Bronchial epithelial cell (primary cell): ENCODE data around the gene WDR36. TPM values are rescaled to one million over a fixed set of nuclear protein-coding genes. Genes with fewer than 3 reads are reported as not detected.

Experiments used
- DNase-seq: peaks from one replicate; pipeline ENCODE4 v3.0.0-alpha.2; 2010; ENCODE audit warnings: low read depth
- FAIRE-seq: peaks from 2 replicates; lab custom pipeline; 2011; peaks lifted over from hg19 to GRCh38; lab: Jason Lieb, UNC
- H3K27me3 ChIP-seq: 2 replicates; pipeline ENCODE4 v1.5.1; 2011; ENCODE audit warnings: low read length; ENCODE audit not compliant: control insufficient read depth, insufficient read depth
- H3K36me3 ChIP-seq: 2 replicates; pipeline ENCODE4 v1.5.1; 2011; ENCODE audit warnings: low read length; ENCODE audit not compliant: control insufficient read depth, insufficient read depth
- H3K4me3 ChIP-seq: 2 replicates; pipeline ENCODE4 v1.5.1; 2011; ENCODE audit warnings: mild to moderate bottlenecking, low read depth, low read length, control low read depth
- CTCF ChIP-seq: IDR thresholded peaks from 2 replicates; pipeline ENCODE4 v1.5.1; 2011; ENCODE audit warnings: mild to moderate bottlenecking, moderate library complexity, low read length, control low read depth, inconsistent platforms; ENCODE audit not compliant: insufficient read depth, severe bottlenecking
- total RNA-seq: library from RNA; depleted of rRNA; stranded (reverse); fragments of >200 nt; gene quantifications from 2 replicates; pipeline ENCODE4 v1.2.1, GENCODE V29; 2014

WDR36 gene
- total RNA-seq, 1 donor from 2014 or later = 55.3 TPM

DNA sequence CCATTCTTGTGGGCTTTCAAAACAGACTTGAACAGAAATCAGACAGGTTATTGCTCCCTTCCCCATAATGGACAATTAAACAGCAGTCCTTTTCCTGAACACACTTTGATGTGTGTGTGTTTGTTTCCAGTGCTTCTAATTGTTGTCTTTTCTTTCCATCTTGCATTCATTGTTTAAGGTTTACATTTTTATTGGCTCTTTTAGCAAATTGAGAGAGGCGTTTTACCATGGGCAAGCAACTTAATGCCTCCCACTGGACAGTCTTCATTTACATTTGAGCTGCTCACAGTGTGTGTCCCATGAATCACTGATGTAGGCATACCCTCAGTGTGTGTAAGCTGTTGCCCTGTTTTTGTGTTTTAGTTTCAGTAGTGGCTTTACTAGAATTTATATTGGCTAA lies 25.0 kb downstream of the WDR36 start:
- Histone ChIP-seq H3K36me3 (peaks cover 7% of the 10 kb centered on the region), H3K4me3 (no peak overlapping the region), H3K27me3 (no peaks in the 10 kb centered on the region)
- FAIRE-seq (no peak), DNase-seq (no peak)
- TF ChIP-seq CTCF = no peak

DNA sequence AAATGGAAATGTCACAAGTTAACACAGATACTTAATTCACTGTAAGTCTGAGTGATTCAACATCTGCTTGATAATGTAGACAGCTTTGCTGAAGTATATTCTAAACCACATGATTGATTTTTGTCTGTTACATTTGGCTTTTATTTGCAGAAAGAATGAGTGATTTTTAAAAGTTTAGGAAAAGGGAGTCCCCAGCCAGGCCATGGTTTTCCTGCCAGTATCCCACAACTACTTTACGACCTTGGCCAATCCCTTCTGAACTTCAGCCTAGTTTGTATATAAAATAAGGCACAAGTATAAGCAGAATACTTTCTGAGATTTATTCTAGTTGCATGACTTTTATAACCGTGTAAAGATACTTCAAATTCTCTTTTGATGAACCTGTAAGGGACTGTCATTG lies 27.1 kb downstream of the WDR36 start:
- DNase-seq (no peak), FAIRE-seq (no peak)
- Histone ChIP-seq H3K4me3 (no peak overlapping the region), H3K27me3 (no peaks in the 10 kb centered on the region), H3K36me3 (peaks cover 7% of the 10 kb centered on the region)
- no peak for TF ChIP-seq CTCF

DNA sequence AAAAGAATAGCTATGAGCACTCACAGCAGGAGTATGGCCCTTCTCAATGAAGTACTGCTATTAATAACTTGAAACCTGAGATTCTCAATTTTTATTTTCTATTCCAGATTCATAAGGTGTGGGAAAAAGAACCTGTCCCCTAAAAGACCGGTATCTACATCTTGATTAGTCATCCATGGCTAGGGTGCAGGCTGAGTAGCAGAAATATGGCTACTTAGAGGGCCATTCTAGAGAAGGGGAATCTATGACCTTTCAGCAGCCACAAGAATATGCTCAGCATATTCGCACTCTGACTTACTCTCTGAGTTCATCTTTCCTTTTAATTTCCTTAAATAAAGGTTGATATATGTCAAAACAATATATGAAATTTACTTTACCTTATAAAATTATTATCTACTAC lies 27.7 kb downstream of the WDR36 start:
- FAIRE-seq (no peak), DNase-seq (no peak)
- H3K27me3 ChIP-seq = no peaks in the 10 kb centered on the region
- H3K36me3 ChIP-seq = peaks cover 7% of the 10 kb centered on the region
- TF ChIP-seq CTCF = no peak
- no peak overlapping the region for H3K4me3 ChIP-seq

DNA sequence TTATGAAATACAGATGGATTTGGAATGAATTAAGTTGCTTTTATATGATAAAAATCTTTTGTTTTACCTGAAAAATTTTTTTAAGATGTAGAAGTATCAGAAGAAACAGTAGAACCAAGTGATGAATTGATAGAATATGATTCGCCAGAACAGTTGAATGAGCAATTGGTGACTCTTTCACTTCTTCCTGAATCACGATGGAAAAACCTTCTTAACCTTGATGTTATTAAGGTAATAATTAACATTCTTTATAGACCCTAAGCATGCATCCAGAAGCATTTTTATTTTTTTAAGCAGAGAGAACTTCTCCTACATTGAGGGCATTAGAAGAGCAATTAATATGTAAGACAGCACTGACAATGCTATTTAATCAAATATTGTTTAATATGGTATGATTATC lies 28.8 kb downstream of the WDR36 start:
- Histone ChIP-seq H3K4me3 (no peak overlapping the region), H3K27me3 (no peaks in the 10 kb centered on the region), H3K36me3 (peaks cover 10% of the 10 kb centered on the region)
- DNase-seq = no peak
- TF ChIP-seq CTCF = no peak
- FAIRE-seq = no peak

- no peaks in the 10 kb centered on the region for H3K27me3 ChIP-seq
- no peak for TF ChIP-seq CTCF
- FAIRE-seq (no peak), DNase-seq (peak; percentile 21)
- H3K4me3 ChIP-seq = no peak overlapping the region
- peaks cover 10% of the 10 kb centered on the region for H3K36me3 ChIP-seq
These were observed 29.8 kb downstream of the WDR36 start for GRCh38 chr5:111121926-111122325.

DNA sequence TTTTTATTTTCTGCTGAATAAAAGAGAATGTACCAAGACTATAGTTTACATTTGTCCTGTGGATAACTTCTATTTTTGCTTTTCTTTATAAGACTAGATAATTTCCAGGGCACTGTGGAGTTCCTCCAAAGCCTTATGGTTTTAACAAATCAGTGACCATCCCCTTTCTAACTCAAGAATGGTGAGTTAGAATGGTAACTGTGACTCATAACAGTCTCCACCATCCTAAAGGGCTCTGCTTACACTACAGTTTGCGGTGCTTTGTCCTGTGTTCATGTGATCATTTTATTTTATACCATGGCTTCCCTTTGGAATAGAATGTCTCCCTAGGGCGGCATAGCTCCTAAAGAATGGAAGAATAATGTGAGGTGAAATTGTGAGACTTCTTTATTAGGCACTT lies 30.2 kb downstream of the WDR36 start:
- no peak for TF ChIP-seq CTCF
- Histone ChIP-seq H3K4me3 (no peak overlapping the region), H3K36me3 (peaks cover 10% of the 10 kb centered on the region), H3K27me3 (no peaks in the 10 kb centered on the region)
- DNase-seq (no peak), FAIRE-seq (no peak)
